CD4-positive, alpha-beta memory T cell (primary cell): ENCODE results near the gene CDH13. TPM values are rescaled to one million over a fixed set of nuclear protein-coding genes. Genes with fewer than 3 reads are reported as not detected.

ENCODE experiments used
- CTCF ChIA-PET: fragments of 350-600 bp; sonication (Branson Sonifier 250); formaldehyde crosslinking; loops from one replicate; lab custom pipeline; 2021; ENCODE audit warnings: inconsistent platforms; ENCODE audit not compliant: partially characterized antibody; lab: Charles Lee
- POLR2A ChIA-PET: fragments of 350-600 bp; sonication (Branson Sonifier 250); formaldehyde crosslinking; loops from one replicate; lab custom pipeline; 2021; ENCODE audit not compliant: partially characterized antibody; lab: Charles Lee
- DNase-seq, 5 donors: peaks; one replicate each; pipeline versions ENCODE4 v3.0.0 to v3.0.0-alpha.2; 2020 to 2022; ENCODE audit warnings: mixed read lengths in 1 of 5
- H3K27ac ChIP-seq: one replicate; pipeline ENCODE4 v1.7.0; 2013; ENCODE audit warnings: low read depth, low read length
- H3K27me3 ChIP-seq: 2 replicates; pipeline ENCODE4 v1.7.0; 2013; ENCODE audit warnings: mild to moderate bottlenecking, low read length, moderate library complexity; ENCODE audit not compliant: insufficient read depth
- H3K36me3 ChIP-seq: 2 replicates; pipeline ENCODE4 v1.7.0; 2013; ENCODE audit warnings: mild to moderate bottlenecking, low read length, moderate library complexity; ENCODE audit not compliant: insufficient read depth
- H3K4me1 ChIP-seq: 2 replicates; pipeline ENCODE4 v1.7.0; 2013; ENCODE audit warnings: mild to moderate bottlenecking, low read length, moderate library complexity; ENCODE audit not compliant: insufficient read depth
- H3K4me3 ChIP-seq, 2 donors: one replicate each; pipeline ENCODE4 v1.7.0; 2013; ENCODE audit warnings: low read length in 2 of 2, mild to moderate bottlenecking in 1 of 2
- H3K9me3 ChIP-seq, 2 donors: one replicate each; pipeline ENCODE4 v1.7.0; 2013; ENCODE audit warnings: low read length in 2 of 2, control low read depth in 1 of 2; ENCODE audit not compliant: control insufficient read depth in 1 of 2
- H3K27ac Mint-ChIP-seq, 7 donors: one replicate each; pipeline ENCODE4 v1.8.0; 2020 to 2021; ENCODE audit warnings: mixed read lengths in 7 of 7, mild to moderate bottlenecking in 6 of 7, inconsistent platforms in 3 of 7, moderate library complexity in 3 of 7
- H3K27me3 Mint-ChIP-seq, 2 donors: one replicate each; pipeline ENCODE4 v1.8.0; 2020 to 2021; ENCODE audit warnings: mixed read lengths in 2 of 2
- H3K36me3 Mint-ChIP-seq, 2 donors: one replicate each; pipeline ENCODE4 v1.8.0; 2020 to 2021; ENCODE audit warnings: mixed read lengths in 2 of 2, inconsistent platforms in 1 of 2, mild to moderate bottlenecking in 1 of 2
- H3K4me1 Mint-ChIP-seq, 4 donors: one replicate each; pipeline ENCODE4 v1.8.0; 2020 to 2021; ENCODE audit warnings: mixed read lengths in 4 of 4, mild to moderate bottlenecking in 1 of 4
- H3K4me3 Mint-ChIP-seq, 8 donors: one replicate each; pipeline ENCODE4 v1.8.0; 2020 to 2021; ENCODE audit warnings: mixed read lengths in 8 of 8, mild to moderate bottlenecking in 7 of 8, moderate library complexity in 6 of 8, inconsistent platforms in 3 of 8
- H3K9me3 Mint-ChIP-seq, 8 donors: one replicate each; pipeline ENCODE4 v1.8.0; 2020 to 2021; ENCODE audit warnings: mixed read lengths in 8 of 8, mild to moderate bottlenecking in 5 of 8, inconsistent platforms in 3 of 8, moderate library complexity in 1 of 8
- intact Hi-C: fragments of 100-400 bp; cut with micrococcal nuclease; formaldehyde crosslinking; loops from one replicate; pipeline ENCODE4 v1.15.1; 2023
- polyA plus RNA-seq, 2 donors: library from polyadenylated mRNA; unstranded; fragments of 300-500 nt; fragmentation: Illumina TruSeq; gene quantifications; one replicate each; pipeline ENCODE4 v1.2.3, GENCODE V29; 2021
- total RNA-seq, 2 experiments: library from RNA; stranded (reverse); gene quantifications; one replicate each; pipeline ENCODE4 v1.2.3, GENCODE V29; 2021

The CDH13 gene
- total and polyA plus RNA-seq, 4 experiments from 2014 or later: not detected

GRCh38 chr16:82801361-82801760 is 174.6 kb downstream of the CDH13 start:
- intact Hi-C loops: no loop called here
- H3K27me3 ChIP-seq: no peaks in the 10 kb centered on the region
- no peak overlapping the region for H3K4me3 ChIP-seq
- H3K4me3 Mint-ChIP-seq: no peak overlapping the region
- H3K9me3 Mint-ChIP-seq: peaks cover 0 to 2% (median 0%) of the 10 kb centered on the region in 8 donors
- peaks cover 0 to 2% (median 0%) of the 10 kb centered on the region in 4 donors for H3K4me1 Mint-ChIP-seq
- H3K27ac ChIP-seq: no peak overlapping the region
- no peaks in the 10 kb centered on the region for H3K36me3 ChIP-seq
- H3K27me3 Mint-ChIP-seq: peaks cover 0 to 2% of the 10 kb centered on the region in 2 donors
- no peaks in the 10 kb centered on the region for H3K9me3 ChIP-seq
- POLR2A ChIA-PET: no interaction called here
- no peak overlapping the region for H3K27ac Mint-ChIP-seq
- no peaks in the 10 kb centered on the region for H3K36me3 Mint-ChIP-seq
- no peaks in the 10 kb centered on the region for H3K4me1 ChIP-seq
- CTCF ChIA-PET: no interaction called here
- DNase-seq: no peak

- no peak overlapping the region for H3K4me3 Mint-ChIP-seq
- no peaks in the 10 kb centered on the region for H3K9me3 Mint-ChIP-seq
- H3K27me3 Mint-ChIP-seq: peaks cover 3 to 8% of the 10 kb centered on the region in 2 donors
- CTCF ChIA-PET: no interaction called here
- no peaks in the 10 kb centered on the region for H3K36me3 ChIP-seq
- H3K4me1 ChIP-seq: no peaks in the 10 kb centered on the region
- H3K27me3 ChIP-seq: no peaks in the 10 kb centered on the region
- no peak overlapping the region for H3K27ac ChIP-seq
- H3K9me3 ChIP-seq: no peaks in the 10 kb centered on the region
- intact Hi-C loops: no loop called here
- peaks cover 0 to 2% (median 0%) of the 10 kb centered on the region in 4 donors for H3K4me1 Mint-ChIP-seq
- DNase-seq: no peak
- H3K27ac Mint-ChIP-seq: no peak overlapping the region
- POLR2A ChIA-PET: no interaction called here
- no peaks in the 10 kb centered on the region for H3K36me3 Mint-ChIP-seq
- H3K4me3 ChIP-seq: no peak overlapping the region
Observed at GRCh38 chr16:82805866-82806265, 179.1 kb downstream of the CDH13 start.

DNA sequence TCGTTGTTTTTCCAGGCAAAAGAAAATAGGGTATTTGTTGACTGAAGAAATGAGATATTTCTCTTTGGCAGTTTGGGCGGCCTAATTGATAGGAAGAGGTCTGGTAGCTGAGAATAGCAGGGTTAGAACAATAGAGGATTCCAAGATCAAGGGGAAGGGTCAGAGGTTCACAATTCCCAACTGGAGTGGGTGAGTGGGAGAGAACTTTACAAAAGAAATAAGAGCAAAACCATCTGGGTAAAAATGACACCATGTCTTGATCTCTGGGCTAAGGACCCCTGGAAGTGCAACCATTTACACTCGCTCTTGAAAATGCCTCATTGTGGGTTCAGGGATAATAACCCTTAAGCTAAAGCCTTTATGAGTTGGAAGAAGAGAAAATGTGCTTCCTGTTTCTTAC is 180.5 kb downstream of the CDH13 start:
- H3K4me3 Mint-ChIP-seq: no peak overlapping the region
- H3K27ac Mint-ChIP-seq: no peak overlapping the region
- ChIA-PET POLR2A (no interaction called here), CTCF (no interaction called here)
- H3K36me3 Mint-ChIP-seq: no peaks in the 10 kb centered on the region
- Histone ChIP-seq H3K36me3 (no peaks in the 10 kb centered on the region), H3K27ac (no peak overlapping the region), H3K4me1 (no peaks in the 10 kb centered on the region), H3K27me3 (no peaks in the 10 kb centered on the region), H3K9me3 (no peaks in the 10 kb centered on the region), H3K4me3 (no peak overlapping the region)
- intact Hi-C loops: no loop called here
- peaks cover 3 to 11% of the 10 kb centered on the region in 2 donors for H3K27me3 Mint-ChIP-seq
- H3K4me1 Mint-ChIP-seq: peaks cover 0 to 2% (median 0%) of the 10 kb centered on the region in 4 donors
- no peak for DNase-seq
- H3K9me3 Mint-ChIP-seq: peaks cover 0 to 2% (median 0%) of the 10 kb centered on the region in 8 donors

- H3K27ac Mint-ChIP-seq: no peak overlapping the region
- no peak overlapping the region for H3K4me3 Mint-ChIP-seq
- H3K36me3 ChIP-seq: no peaks in the 10 kb centered on the region
- H3K27me3 Mint-ChIP-seq: peaks cover 3 to 11% of the 10 kb centered on the region in 2 donors
- POLR2A ChIA-PET: no interaction called here
- peaks cover 0 to 4% (median 0%) of the 10 kb centered on the region in 4 donors for H3K4me1 Mint-ChIP-seq
- peaks cover 0 to 2% (median 0%) of the 10 kb centered on the region in 8 donors for H3K9me3 Mint-ChIP-seq
- H3K9me3 ChIP-seq: no peaks in the 10 kb centered on the region
- H3K4me1 ChIP-seq: no peaks in the 10 kb centered on the region
- CTCF ChIA-PET: no interaction called here
- no peaks in the 10 kb centered on the region for H3K36me3 Mint-ChIP-seq
- intact Hi-C loops: no loop called here
- no peak overlapping the region for H3K27ac ChIP-seq
- H3K4me3 ChIP-seq: no peak overlapping the region
- H3K27me3 ChIP-seq: no peaks in the 10 kb centered on the region
- DNase-seq: no peak
Observed at GRCh38 chr16:82808036-82808435, 181.3 kb downstream of the CDH13 start.

- Mint-ChIP-seq H3K27me3 (peaks cover 3 to 10% of the 10 kb centered on the region in 2 donors), H3K9me3 (peaks cover 0 to 2% (median 0%) of the 10 kb centered on the region in 8 donors), H3K4me1 (peaks cover 0 to 4% (median 0%) of the 10 kb centered on the region in 4 donors), H3K36me3 (no peaks in the 10 kb centered on the region), H3K4me3 (no peak overlapping the region), H3K27ac (no peak overlapping the region)
- ChIA-PET POLR2A (no interaction called here), CTCF (no interaction called here)
- DNase-seq: no peak
- no peaks in the 10 kb centered on the region for H3K4me1 ChIP-seq
- H3K27ac ChIP-seq: no peak overlapping the region
- no peaks in the 10 kb centered on the region for H3K27me3 ChIP-seq
- no peaks in the 10 kb centered on the region for H3K36me3 ChIP-seq
- no peaks in the 10 kb centered on the region for H3K9me3 ChIP-seq
- intact Hi-C loops: no loop called here
- no peak overlapping the region for H3K4me3 ChIP-seq
Observed at GRCh38 chr16:82810077-82810476, 183.3 kb downstream of the CDH13 start.

DNA sequence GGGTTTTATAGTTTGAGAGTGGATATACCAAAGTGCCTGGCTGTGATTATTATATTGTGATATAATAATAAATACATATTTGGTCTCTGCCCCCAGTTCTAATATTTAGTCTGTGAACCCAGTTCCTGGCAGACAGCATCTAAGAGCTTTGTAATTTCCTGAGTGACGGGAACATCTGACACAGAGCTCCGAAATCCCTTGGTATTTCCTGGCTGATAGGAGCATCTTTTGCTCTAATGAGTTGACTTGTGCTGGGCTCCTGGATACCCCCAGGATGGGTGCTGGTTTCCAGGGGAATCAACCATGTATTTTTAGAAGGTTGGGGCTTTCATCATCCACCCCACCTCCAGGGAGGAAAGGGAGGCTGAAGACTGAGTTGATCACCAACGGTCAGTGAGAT is 187.3 kb downstream of the CDH13 start:
- no peak overlapping the region for H3K27ac Mint-ChIP-seq
- H3K36me3 Mint-ChIP-seq: no peaks in the 10 kb centered on the region
- peaks cover 0 to 4% (median 0%) of the 10 kb centered on the region in 4 donors for H3K4me1 Mint-ChIP-seq
- Histone ChIP-seq H3K9me3 (no peaks in the 10 kb centered on the region), H3K36me3 (no peaks in the 10 kb centered on the region), H3K27me3 (no peaks in the 10 kb centered on the region), H3K4me1 (no peaks in the 10 kb centered on the region), H3K4me3 (no peak overlapping the region), H3K27ac (no peak overlapping the region)
- no peak overlapping the region for H3K4me3 Mint-ChIP-seq
- H3K27me3 Mint-ChIP-seq: peaks cover 3 to 4% of the 10 kb centered on the region in 2 donors
- POLR2A ChIA-PET: no interaction called here
- H3K9me3 Mint-ChIP-seq: peaks cover 0 to 2% (median 0%) of the 10 kb centered on the region in 8 donors
- no peak for DNase-seq
- intact Hi-C loops: no loop called here
- CTCF ChIA-PET: no interaction called here

DNA sequence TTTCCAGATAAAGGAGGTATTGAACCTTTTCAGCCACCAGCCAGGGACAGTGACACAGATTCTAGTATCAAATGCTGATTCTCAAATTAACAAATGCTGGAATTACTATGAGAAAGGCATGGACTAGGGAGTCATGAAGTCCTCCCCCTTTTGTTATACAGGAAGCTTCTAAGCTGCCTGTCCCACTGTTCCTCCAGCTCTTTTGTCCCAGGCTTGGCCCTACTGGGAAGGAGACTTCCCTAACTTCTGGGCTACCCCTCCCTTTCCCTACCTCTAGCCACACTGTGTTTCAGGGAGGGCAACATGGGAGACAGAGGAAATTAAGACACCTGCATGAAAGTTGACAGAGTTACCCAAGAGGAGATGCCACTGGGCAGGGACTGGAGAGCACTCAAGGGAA is 192.5 kb downstream of the CDH13 start:
- Mint-ChIP-seq H3K4me3 (no peak overlapping the region), H3K27me3 (peaks cover 0 to 6% of the 10 kb centered on the region in 2 donors), H3K4me1 (no peaks in the 10 kb centered on the region), H3K9me3 (peaks cover 0 to 4% (median under 1%) of the 10 kb centered on the region in 8 donors), H3K27ac (no peak overlapping the region), H3K36me3 (no peaks in the 10 kb centered on the region)
- Histone ChIP-seq H3K27me3 (no peaks in the 10 kb centered on the region), H3K27ac (no peak overlapping the region), H3K36me3 (no peaks in the 10 kb centered on the region), H3K4me3 (no peak overlapping the region), H3K9me3 (no peaks in the 10 kb centered on the region), H3K4me1 (no peaks in the 10 kb centered on the region)
- CTCF ChIA-PET: no interaction called here
- intact Hi-C loops: no loop called here
- no peak for DNase-seq
- POLR2A ChIA-PET: no interaction called here

- ChIA-PET POLR2A (no interaction called here), CTCF (no interaction called here)
- Mint-ChIP-seq H3K36me3 (no peaks in the 10 kb centered on the region), H3K27ac (no peak overlapping the region), H3K4me3 (no peak overlapping the region), H3K27me3 (peaks cover 0 to 6% of the 10 kb centered on the region in 2 donors), H3K4me1 (no peaks in the 10 kb centered on the region), H3K9me3 (peaks cover 0 to 12% (median 4%) of the 10 kb centered on the region in 8 donors)
- Histone ChIP-seq H3K4me1 (no peaks in the 10 kb centered on the region), H3K36me3 (no peaks in the 10 kb centered on the region), H3K27me3 (no peaks in the 10 kb centered on the region), H3K9me3 (no peaks in the 10 kb centered on the region), H3K27ac (no peak overlapping the region), H3K4me3 (no peak overlapping the region)
- intact Hi-C loops: no loop called here
- DNase-seq: no peak
Observed at GRCh38 chr16:82820855-82821254, 194.1 kb downstream of the CDH13 start.
